SK-N-SH treated with all-trans-retinoic acid at 6 μM for 48 hours (cell line): ENCODE data around the gene DNASE1L1.
A peak's percentile ranks its signal among the peaks of the same experiment; 100 is the strongest.

Experiments
- ATAC-seq: fragments of 200-7000 bp; cut with Tn5 transposase; 3 replicates; pipeline ENCODE4 v1.9.1; 2020; ENCODE audit warnings: mild to moderate bottlenecking, moderate library complexity
- ARNTL ChIP-seq: fragments of 450-650 bp; formaldehyde crosslinking; IDR thresholded peaks from 2 replicates; pipeline ENCODE4 v1.5.0; 2020; ENCODE audit warnings: low read depth, mild to moderate bottlenecking, moderate library complexity, borderline replicate concordance
- BACH2 ChIP-seq: fragments of 250-450 bp; sonication (Bioruptor Pico); IDR thresholded peaks from 2 replicates; pipeline ENCODE4 v1.9.0; 2021; ENCODE audit warnings: mild to moderate bottlenecking, borderline replicate concordance
- CSDC2 ChIP-seq: fragments of 250-450 bp; sonication (Bioruptor Pico); IDR thresholded peaks from 2 replicates; pipeline ENCODE4 v1.5.0; 2020; ENCODE audit warnings: mild to moderate bottlenecking, moderate library complexity
- ESRRG ChIP-seq: fragments of 250-450 bp; sonication (Bioruptor Pico); IDR thresholded peaks from 2 replicates; pipeline ENCODE4 v1.6.1; 2021; ENCODE audit warnings: mild to moderate bottlenecking
- GLIS3 ChIP-seq: fragments of 250-450 bp; sonication (Bioruptor Pico); IDR thresholded peaks from 2 replicates; pipeline ENCODE4 v1.5.0; 2020; ENCODE audit warnings: mild to moderate bottlenecking, moderate library complexity
- ISL1 ChIP-seq: fragments of 250-450 bp; sonication (Bioruptor Pico); IDR thresholded peaks from 2 replicates; pipeline ENCODE4 v2.1.2; 2022; ENCODE audit warnings: mild to moderate bottlenecking, moderate library complexity
- OSR1 ChIP-seq: fragments of 250-450 bp; sonication (Bioruptor Pico); IDR thresholded peaks from 2 replicates; pipeline ENCODE4 v1.8.0; 2022; ENCODE audit warnings: moderate library complexity, mild to moderate bottlenecking, inconsistent platforms
- PATZ1 ChIP-seq: fragments of 250-450 bp; sonication (Bioruptor Pico); IDR thresholded peaks from 2 replicates; pipeline ENCODE4 v1.8.0; 2020; ENCODE audit warnings: mild to moderate bottlenecking, moderate library complexity, borderline replicate concordance
- POU6F1 ChIP-seq: fragments of 250-450 bp; sonication (Bioruptor Pico); IDR thresholded peaks from 2 replicates; pipeline ENCODE4 v1.8.0; 2021; ENCODE audit warnings: low read depth, mild to moderate bottlenecking, moderate library complexity, borderline replicate concordance
- PPARA ChIP-seq: fragments of 250-450 bp; sonication (Bioruptor Pico); IDR thresholded peaks from 2 replicates; pipeline ENCODE4 v1.5.0; 2020; ENCODE audit warnings: mild to moderate bottlenecking, borderline replicate concordance
- RARB ChIP-seq: fragments of 250-450 bp; sonication (Bioruptor Pico); IDR thresholded peaks from 2 replicates; pipeline ENCODE4 v1.8.0; 2021; ENCODE audit warnings: mild to moderate bottlenecking, moderate library complexity
- TOX ChIP-seq: fragments of 250-450 bp; sonication (Bioruptor Pico); IDR thresholded peaks from 2 replicates; pipeline ENCODE4 v1.8.0; 2021; ENCODE audit warnings: mild to moderate bottlenecking, moderate library complexity, borderline replicate concordance
- TSHZ2 ChIP-seq: fragments of 250-450 bp; sonication (Bioruptor Pico); IDR thresholded peaks from 2 replicates; pipeline ENCODE4 v1.5.0; 2020; ENCODE audit warnings: mild to moderate bottlenecking, moderate library complexity
- ZC3H10 ChIP-seq: fragments of 250-450 bp; sonication (Bioruptor Pico); IDR thresholded peaks from 2 replicates; pipeline ENCODE4 v1.5.1; 2021; ENCODE audit warnings: mild to moderate bottlenecking, moderate library complexity
- ZFP3 ChIP-seq: fragments of 250-450 bp; sonication (Bioruptor Pico); IDR thresholded peaks from 2 replicates; pipeline ENCODE4 v1.5.0; 2020; ENCODE audit warnings: mild to moderate bottlenecking, moderate library complexity
- ZFP30 ChIP-seq: fragments of 450-650 bp; formaldehyde crosslinking; IDR thresholded peaks from 2 replicates; pipeline ENCODE4 v1.5.0; 2022; ENCODE audit warnings: mild to moderate bottlenecking, moderate library complexity
- ZNF565 ChIP-seq: fragments of 450-650 bp; formaldehyde crosslinking; conservative IDR thresholded peaks from 2 replicates; pipeline ENCODE4 v1.5.0; 2020; ENCODE audit warnings: low read depth, mild to moderate bottlenecking, moderate library complexity
- ZNF70 ChIP-seq: fragments of 450-650 bp; formaldehyde crosslinking; IDR thresholded peaks from 2 replicates; pipeline ENCODE4 v1.5.0; 2020; ENCODE audit warnings: mild to moderate bottlenecking, moderate library complexity

The DNASE1L1 gene

GRCh38 chrX:154443992-154444754 lies 35.1 kb upstream of the DNASE1L1 start, which contains the start of gene FAM50A (continued):
- TF ChIP-seq ZFP30 (CRISPR knock-in tag) (no peak), ESRRG (no peak), TOX (CRISPR knock-in tag) (no peak), ISL1 (no peak), RARB (CRISPR knock-in tag) (no peak), TSHZ2 (CRISPR knock-in tag) (no peak), BACH2 (CRISPR knock-in tag) (no peak)
- TF ChIP-seq, all 23 proteins: peak for 0

- TF ChIP-seq PATZ1 (CRISPR knock-in tag): no peak
- TF ChIP-seq CSDC2 (CRISPR knock-in tag): no peak
- TF ChIP-seq ZFP30 (CRISPR knock-in tag): no peak
- TF ChIP-seq TOX (CRISPR knock-in tag): no peak
- TF ChIP-seq TSHZ2 (CRISPR knock-in tag): no peak
- TF ChIP-seq RARB (CRISPR knock-in tag): no peak
- no peak for TF ChIP-seq PPARA (CRISPR knock-in tag)
- no peak for TF ChIP-seq ESRRG
- TF ChIP-seq GLIS3 (CRISPR knock-in tag): no peak
- TF ChIP-seq ZFP3 (CRISPR knock-in tag): no peak
- no peak for TF ChIP-seq ZNF565 (CRISPR knock-in tag)
- TF ChIP-seq ZNF70: no peak
- TF ChIP-seq ZC3H10: no peak
- no peak for TF ChIP-seq ARNTL (CRISPR knock-in tag)
- TF ChIP-seq OSR1: no peak
- ATAC-seq: peak; percentile 51
These were observed 34.4 kb upstream of the DNASE1L1 start for GRCh38 chrX:154443479-154443910.

GRCh38 chrX:154441984-154442707 lies 33.1 kb upstream of the DNASE1L1 start:
- TF ChIP-seq OSR1: no peak
- TF ChIP-seq ESRRG: no peak
- TF ChIP-seq POU6F1: no peak
- TF ChIP-seq GLIS3 (CRISPR knock-in tag): no peak
- no peak for TF ChIP-seq ZFP3 (CRISPR knock-in tag)
- TF ChIP-seq ZFP30 (CRISPR knock-in tag): no peak
- ATAC-seq: no peak
